Fibroblast of lung (primary cell): ENCODE measurements around the gene CHAD. TPM values are rescaled to one million over a fixed set of nuclear protein-coding genes. Genes with fewer than 3 reads are reported as not detected.
A peak's percentile ranks its signal among the peaks of the same experiment; 100 is the strongest.

Experiments
- DNase-seq, 2 donors: peaks; one replicate each; pipeline versions ENCODE4 v3.0.0 to v3.0.0-alpha.2; 2010; ENCODE audit warnings: low read depth in 2 of 2
- H2AFZ ChIP-seq: 2 replicates; pipeline ENCODE4 v1.5.1; 2012; ENCODE audit warnings: low read length, control low read depth, inconsistent platforms
- H3K27ac ChIP-seq: 2 replicates; pipeline ENCODE4 v1.5.1; 2011; ENCODE audit warnings: low read length, control low read depth; ENCODE audit not compliant: insufficient read depth
- H3K27me3 ChIP-seq: 2 replicates; pipeline ENCODE4 v1.5.1; 2011; ENCODE audit warnings: mild to moderate bottlenecking, low read length; ENCODE audit not compliant: control insufficient read depth, insufficient read depth
- H3K36me3 ChIP-seq: 2 replicates; pipeline ENCODE4 v1.5.1; 2011; ENCODE audit warnings: low read length; ENCODE audit not compliant: control insufficient read depth, insufficient read depth
- H3K4me1 ChIP-seq: 2 replicates; pipeline ENCODE4 v1.5.1; 2011; ENCODE audit warnings: low read length; ENCODE audit not compliant: control insufficient read depth, insufficient read depth; ENCODE audit errors: extremely low read depth
- H3K4me2 ChIP-seq: 2 replicates; pipeline ENCODE4 v1.5.1; 2011; ENCODE audit warnings: low read length, control low read depth; ENCODE audit not compliant: insufficient read depth; ENCODE audit errors: extremely low read depth
- H3K4me3 ChIP-seq, 4 experiments: fragments of 200-600 bp in 1 of 4; sonication (generic) in 1 of 4; replicated peaks in 1 of 4; 2 replicates each; pipeline ENCODE4 v1.5.1; 2011 to 2016; ENCODE audit warnings: low read length in 4 of 4, low read depth in 3 of 4, mild to moderate bottlenecking in 3 of 4, control low read depth in 2 of 4, inconsistent platforms in 1 of 4, mixed read lengths in 1 of 4; ENCODE audit not compliant: insufficient read depth in 1 of 4; ENCODE audit errors: control extremely low read depth in 1 of 4
- H3K79me2 ChIP-seq: 2 replicates; pipeline ENCODE4 v1.5.1; 2012; ENCODE audit warnings: mild to moderate bottlenecking, low read length, inconsistent platforms; ENCODE audit not compliant: control insufficient read depth, insufficient read depth
- H3K9ac ChIP-seq: 2 replicates; pipeline ENCODE4 v1.5.1; 2011; ENCODE audit warnings: mild to moderate bottlenecking, low read length, control low read depth; ENCODE audit not compliant: insufficient read depth
- H3K9me3 ChIP-seq: 2 replicates; pipeline ENCODE4 v1.5.1; 2012; ENCODE audit warnings: low read depth, low read length; ENCODE audit not compliant: control insufficient read depth, insufficient read depth
- H4K20me1 ChIP-seq: 2 replicates; pipeline ENCODE4 v1.5.1; 2011; ENCODE audit warnings: low read length; ENCODE audit not compliant: control insufficient read depth, insufficient read depth; ENCODE audit errors: extremely low read depth
- EZH2 ChIP-seq: IDR thresholded peaks from 2 replicates; pipeline ENCODE4 v1.5.1; 2012; ENCODE audit warnings: low read length, control low read depth, mild to moderate bottlenecking; ENCODE audit errors: missing control alignments
- polyA plus RNA-seq, 2 donors: library from polyadenylated mRNA; depleted of rRNA in 1 of 2; stranded (reverse) in 1 of 2; unstranded in 1 of 2; fragments of >200 nt; gene quantifications; 2 replicates each; pipeline ENCODE4 v1.2.1, GENCODE V29; 2011 to 2012; ENCODE audit warnings: missing spikeins in 1 of 2
- total RNA-seq: library from RNA; depleted of rRNA; stranded (reverse); fragments of >200 nt; gene quantifications from 2 replicates; pipeline ENCODE4 v1.2.1, GENCODE V29; 2014
- TF ChIP-seq, protein P1 (sequence below), 2 donors: IDR thresholded peaks in 1 of 2; conservative IDR thresholded peaks in 1 of 2; 1 replicate in 1 of 2; 2 replicates in 1 of 2; pipeline ENCODE4 v1.5.1; 2011 to 2012; ENCODE audit warnings: low read length in 2 of 2, control low read depth in 1 of 2, inconsistent platforms in 1 of 2, low read depth in 1 of 2, mild to moderate bottlenecking in 1 of 2

The CHAD gene
- total and polyA plus RNA-seq, 2 donors (not counting 1 experiment from before 2014, with no cell fraction given) = not detected

GRCh38 chr17:50447870-50448595 is 20.6 kb downstream of the CHAD start:
- no peak overlapping the region for H3K9ac ChIP-seq
- DNase-seq = no peak
- no peaks in the 10 kb centered on the region for H3K9me3 ChIP-seq
- H3K4me3 ChIP-seq = no peak overlapping the region
- no peaks in the 10 kb centered on the region for H4K20me1 ChIP-seq
- no peak overlapping the region for H2AFZ ChIP-seq
- no peak overlapping the region for H3K4me2 ChIP-seq
- H3K27me3 ChIP-seq = no peaks in the 10 kb centered on the region
- no peak overlapping the region for H3K27ac ChIP-seq
- TF ChIP-seq, protein P1, sequence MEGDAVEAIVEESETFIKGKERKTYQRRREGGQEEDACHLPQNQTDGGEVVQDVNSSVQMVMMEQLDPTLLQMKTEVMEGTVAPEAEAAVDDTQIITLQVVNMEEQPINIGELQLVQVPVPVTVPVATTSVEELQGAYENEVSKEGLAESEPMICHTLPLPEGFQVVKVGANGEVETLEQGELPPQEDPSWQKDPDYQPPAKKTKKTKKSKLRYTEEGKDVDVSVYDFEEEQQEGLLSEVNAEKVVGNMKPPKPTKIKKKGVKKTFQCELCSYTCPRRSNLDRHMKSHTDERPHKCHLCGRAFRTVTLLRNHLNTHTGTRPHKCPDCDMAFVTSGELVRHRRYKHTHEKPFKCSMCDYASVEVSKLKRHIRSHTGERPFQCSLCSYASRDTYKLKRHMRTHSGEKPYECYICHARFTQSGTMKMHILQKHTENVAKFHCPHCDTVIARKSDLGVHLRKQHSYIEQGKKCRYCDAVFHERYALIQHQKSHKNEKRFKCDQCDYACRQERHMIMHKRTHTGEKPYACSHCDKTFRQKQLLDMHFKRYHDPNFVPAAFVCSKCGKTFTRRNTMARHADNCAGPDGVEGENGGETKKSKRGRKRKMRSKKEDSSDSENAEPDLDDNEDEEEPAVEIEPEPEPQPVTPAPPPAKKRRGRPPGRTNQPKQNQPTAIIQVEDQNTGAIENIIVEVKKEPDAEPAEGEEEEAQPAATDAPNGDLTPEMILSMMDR (conservative IDR thresholded peaks at IDR 0.05 in 1 of 2, IDR thresholded peaks at IDR 0.05 in 1 of 2; ENCODE audit: low read depth in 1 of 2, low read length in 2 of 2) = no peak
- TF ChIP-seq EZH2 = no peak
- H3K36me3 ChIP-seq = no peaks in the 10 kb centered on the region
- no peaks in the 10 kb centered on the region for H3K79me2 ChIP-seq
- no peaks in the 10 kb centered on the region for H3K4me1 ChIP-seq

GRCh38 chr17:50445730-50446325 is 22.9 kb downstream of the CHAD start:
- Histone ChIP-seq H3K9ac (no peak overlapping the region), H3K79me2 (no peaks in the 10 kb centered on the region), H2AFZ (no peak overlapping the region), H3K4me2 (no peak overlapping the region), H3K4me3 (no peak overlapping the region), H3K4me1 (no peaks in the 10 kb centered on the region), H4K20me1 (no peaks in the 10 kb centered on the region), H3K27ac (no peak overlapping the region), H3K9me3 (no peaks in the 10 kb centered on the region), H3K27me3 (no peaks in the 10 kb centered on the region), H3K36me3 (no peaks in the 10 kb centered on the region)
- TF ChIP-seq, protein P1 (conservative IDR thresholded peaks at IDR 0.05 in 1 of 2, IDR thresholded peaks at IDR 0.05 in 1 of 2; ENCODE audit: low read depth in 1 of 2, low read length in 2 of 2) = no peak
- TF ChIP-seq EZH2 = no peak
- DNase-seq = peak in 1 of 2 donors; percentile 49

- no peak overlapping the region for H3K4me2 ChIP-seq
Observed at GRCh38 chr17:50444841-50445715, 23.6 kb downstream of the CHAD start.

More at GRCh38 chr17:50444841-50445715, 23.6 kb downstream of the CHAD start:
- Histone ChIP-seq H3K36me3 (no peaks in the 10 kb centered on the region), H3K4me3 (no peak overlapping the region), H3K27ac (no peak overlapping the region), H4K20me1 (no peaks in the 10 kb centered on the region), H3K9me3 (no peaks in the 10 kb centered on the region), H3K4me1 (no peaks in the 10 kb centered on the region), H3K27me3 (no peaks in the 10 kb centered on the region), H2AFZ (no peak overlapping the region), H3K9ac (no peak overlapping the region), H3K79me2 (no peaks in the 10 kb centered on the region)
- no peak for TF ChIP-seq EZH2
- TF ChIP-seq, protein P1 (conservative IDR thresholded peaks at IDR 0.05 in 1 of 2, IDR thresholded peaks at IDR 0.05 in 1 of 2; ENCODE audit: low read depth in 1 of 2, low read length in 2 of 2) = no peak
- no peak for DNase-seq
